GM21390 (cell line): Measurements from ENCODE around the gene SLAMF1.
"Not testable (repeated sequence)": the region's sequence is repeated elsewhere in the genome, so short reads cannot be mapped to it uniquely, and the experiment has no call there.

Experiments used
- ATAC-seq: cut with Tn5 transposase; IDR thresholded peaks from one replicate; pipeline ENCODE4 v1.9.1; 2021; ENCODE audit not compliant: unreplicated experiment

The SLAMF1 gene

DNA sequence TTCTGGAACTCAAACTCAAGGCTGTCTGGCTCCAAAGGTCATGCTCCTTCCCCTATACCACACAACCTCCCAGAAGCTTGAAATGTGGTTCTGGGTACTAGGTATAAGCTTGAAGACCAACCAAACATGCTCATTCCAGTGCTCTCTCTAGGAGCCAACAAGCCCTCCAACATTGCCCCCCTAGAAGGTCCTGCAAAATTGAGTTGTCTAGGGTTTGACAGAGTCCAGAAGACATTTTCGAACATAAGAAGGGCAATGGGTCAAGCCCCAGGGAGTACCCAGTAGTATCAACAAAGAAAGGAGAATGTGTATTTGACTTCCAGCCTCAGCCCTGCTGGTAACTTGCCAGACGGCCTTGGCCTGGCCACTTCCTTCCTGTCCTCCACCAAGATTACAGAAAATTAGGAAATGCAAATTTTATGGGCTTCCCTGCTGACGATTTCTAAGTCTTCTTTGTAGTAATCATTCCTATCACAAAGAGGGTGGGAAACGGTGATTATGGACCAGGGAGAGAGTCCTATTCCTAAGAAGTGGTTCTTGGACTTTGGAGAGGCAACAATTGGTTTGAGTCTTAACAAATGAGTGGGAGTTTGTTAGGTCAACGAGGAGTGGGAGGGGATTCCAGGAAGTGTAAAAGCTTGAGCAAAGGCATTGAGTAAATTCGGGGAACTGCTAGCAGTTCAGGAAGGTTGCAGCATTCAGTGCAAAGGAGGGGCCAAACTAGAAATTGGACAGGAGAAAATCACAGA lies 18.7 kb upstream of the SLAMF1 start:
- no peak for ATAC-seq

DNA sequence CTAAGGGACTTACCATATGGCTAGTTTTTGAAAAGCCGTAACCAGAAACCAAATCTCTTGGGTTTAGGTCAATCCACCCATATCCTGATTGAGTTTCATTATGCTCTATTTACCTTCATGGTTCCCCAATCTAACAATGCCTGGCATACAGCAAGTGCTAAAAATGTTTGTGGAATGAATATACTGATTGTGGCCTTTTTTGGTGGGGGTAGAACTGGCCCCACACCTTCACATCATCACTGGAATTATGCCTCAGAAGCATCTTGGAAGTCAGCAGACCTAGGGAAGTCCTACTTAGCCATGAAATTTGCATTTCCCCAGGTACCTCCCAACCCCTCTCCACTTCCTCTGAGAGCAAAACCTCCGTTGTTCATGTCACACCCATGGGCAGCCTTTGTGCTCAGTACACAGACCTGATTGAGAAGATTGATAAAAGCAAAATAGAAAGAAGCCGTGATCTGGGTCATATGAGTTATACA lies 17.8 kb upstream of the SLAMF1 start:
- peak; percentile 69 for ATAC-seq

DNA sequence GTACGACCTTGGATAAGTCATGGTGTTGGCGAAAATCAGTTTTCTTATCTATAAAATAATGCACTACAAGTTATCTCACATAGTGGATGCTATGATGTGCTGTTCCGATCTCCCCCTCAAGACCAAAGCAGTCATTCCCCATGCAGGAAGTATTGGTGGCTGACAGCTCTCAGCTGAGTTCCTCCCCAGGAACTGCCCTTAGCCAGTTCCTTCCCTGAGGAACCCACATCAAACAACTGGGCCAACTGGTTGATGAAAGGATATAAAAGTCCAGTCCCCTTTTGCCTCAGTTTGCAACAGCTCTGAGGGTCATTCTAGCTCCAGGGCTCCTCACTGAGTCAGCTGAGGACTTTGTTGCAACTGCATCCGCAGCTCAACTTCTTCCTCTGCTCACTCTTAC lies 16.1 kb upstream of the SLAMF1 start:
- no peak for ATAC-seq

DNA sequence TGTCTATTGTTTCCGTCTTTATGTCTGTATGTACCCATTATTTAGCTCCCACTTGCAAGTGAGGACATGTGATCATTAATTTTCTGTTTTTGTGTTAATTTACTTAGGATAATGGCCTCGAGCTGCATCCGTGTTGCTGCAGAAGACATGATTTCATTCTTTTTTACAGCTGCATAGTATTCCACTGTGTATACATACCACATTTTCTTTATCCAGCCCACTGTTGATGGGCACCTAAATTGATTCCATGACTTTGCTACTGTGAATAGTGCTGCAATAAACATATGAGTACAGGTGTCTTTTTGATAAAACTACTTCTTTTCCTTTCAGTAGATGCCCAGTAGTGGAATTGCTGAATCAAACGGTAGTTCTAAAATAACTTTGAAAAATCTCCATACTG lies 12.7 kb upstream of the SLAMF1 start:
- ATAC-seq, result no peak

DNA sequence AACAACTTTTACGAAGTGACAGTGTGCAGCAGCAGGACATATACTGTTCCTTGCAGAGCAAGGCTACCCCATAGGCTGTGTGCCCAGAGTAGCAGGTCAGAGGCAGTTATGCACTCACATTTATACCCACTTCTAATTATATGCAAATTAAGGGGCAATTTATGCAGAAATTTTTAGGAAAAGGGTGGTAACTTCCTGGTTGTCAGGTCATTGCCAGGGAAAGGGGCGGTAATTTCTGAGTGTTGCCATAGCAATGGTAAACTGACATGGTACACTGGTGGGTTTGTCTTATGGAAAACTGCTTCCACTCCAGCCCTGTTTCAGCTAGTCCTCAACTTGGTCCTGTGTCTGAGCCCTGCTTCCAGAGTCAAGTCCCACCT lies 12.0 kb upstream of the SLAMF1 start:
- no peak for ATAC-seq

DNA sequence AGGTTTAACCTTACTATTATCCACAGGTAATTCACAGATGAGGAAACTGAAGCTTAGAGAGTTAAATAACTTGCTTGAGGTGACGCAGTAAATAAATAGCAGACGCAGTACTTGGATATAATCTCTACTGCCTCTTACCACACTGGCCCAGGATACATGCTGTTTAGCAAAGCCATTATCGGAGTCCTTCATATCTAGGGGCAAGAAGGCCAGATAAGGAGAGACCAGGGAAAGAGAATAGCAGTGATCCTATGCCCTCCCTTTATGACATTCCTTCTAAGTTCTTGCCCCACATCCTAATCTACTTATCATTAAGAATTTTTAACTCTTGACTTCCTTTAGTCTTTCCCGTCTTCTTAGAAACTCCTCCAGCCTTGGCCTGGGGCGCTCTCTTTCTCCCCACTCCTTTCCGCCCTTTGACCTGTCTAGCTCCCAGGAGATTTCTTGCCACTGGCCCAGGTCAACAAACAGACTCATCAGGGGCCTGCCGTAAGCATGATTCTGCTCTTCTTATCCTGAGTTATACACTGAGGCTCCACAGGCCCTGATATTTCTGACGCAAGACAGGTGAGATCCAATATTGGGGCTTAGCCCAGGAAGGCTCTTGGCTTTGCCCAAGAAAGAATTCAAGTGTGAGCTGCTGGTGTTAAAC lies 11.4 kb upstream of the SLAMF1 start:
- no peak for ATAC-seq

DNA sequence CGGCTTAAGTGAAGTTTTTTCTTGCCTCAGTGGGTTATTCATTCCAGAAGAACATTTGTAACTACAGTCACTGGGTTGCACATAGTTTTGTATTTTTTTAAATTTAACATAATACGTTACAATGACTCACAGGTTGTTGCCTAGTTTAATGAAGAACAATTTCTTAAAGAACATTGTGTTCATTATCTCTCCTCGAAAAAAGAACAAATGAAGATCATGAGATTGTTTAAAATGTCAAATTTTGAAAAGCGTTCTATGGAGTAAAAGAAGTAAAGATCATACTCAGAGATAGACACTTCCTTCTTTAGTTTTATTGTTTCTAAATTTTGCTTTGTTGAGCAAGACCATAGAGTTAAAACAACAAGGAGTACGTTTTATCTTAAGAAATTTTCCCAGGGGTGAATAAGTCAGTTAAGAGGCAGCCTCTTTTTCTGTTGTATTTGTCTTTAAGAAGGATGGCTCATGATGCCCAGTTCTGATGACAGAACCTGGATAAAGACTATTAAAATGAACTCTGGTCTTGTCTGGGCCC lies 10.5 kb upstream of the SLAMF1 start:
- ATAC-seq, result no peak

DNA sequence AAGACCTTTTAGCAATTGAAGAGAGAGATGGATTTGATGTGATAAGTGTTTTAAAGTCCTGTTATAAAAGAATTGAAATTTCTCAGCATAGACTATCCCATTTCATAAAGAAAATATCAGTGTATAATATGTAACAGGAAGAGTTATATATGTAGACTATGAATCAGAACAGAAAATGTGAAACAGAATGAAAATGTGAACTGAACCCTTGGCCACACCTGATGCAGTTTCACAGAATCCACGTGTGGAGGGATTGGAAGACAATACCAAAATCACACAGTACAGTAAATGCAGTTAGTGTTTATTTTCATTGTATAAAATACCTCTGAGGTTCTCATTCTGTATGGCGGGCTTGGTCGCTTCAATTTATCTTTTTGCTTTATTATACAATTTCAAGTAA lies 9.9 kb upstream of the SLAMF1 start:
- peak; percentile 46 for ATAC-seq

DNA sequence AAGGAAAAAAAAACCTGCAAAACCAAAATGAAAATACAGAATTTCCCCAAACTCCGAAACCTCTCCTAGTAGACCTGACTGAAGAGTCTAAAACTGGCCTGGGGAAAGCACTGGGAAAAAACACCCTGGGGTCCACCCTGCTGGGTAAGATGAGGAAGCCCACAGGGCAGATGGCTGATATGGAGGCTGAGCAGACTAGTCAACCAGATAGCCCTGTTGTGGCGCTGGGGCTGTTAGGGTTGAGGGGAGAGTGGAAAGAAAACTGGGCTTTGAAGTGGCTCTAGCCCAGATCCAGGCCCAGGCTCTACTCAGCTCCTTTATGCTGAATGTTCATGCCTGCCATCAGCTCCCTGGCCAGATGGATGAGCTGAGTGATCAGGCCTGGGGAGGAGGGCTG lies 6.8 kb upstream of the SLAMF1 start:
- no peak for ATAC-seq

DNA sequence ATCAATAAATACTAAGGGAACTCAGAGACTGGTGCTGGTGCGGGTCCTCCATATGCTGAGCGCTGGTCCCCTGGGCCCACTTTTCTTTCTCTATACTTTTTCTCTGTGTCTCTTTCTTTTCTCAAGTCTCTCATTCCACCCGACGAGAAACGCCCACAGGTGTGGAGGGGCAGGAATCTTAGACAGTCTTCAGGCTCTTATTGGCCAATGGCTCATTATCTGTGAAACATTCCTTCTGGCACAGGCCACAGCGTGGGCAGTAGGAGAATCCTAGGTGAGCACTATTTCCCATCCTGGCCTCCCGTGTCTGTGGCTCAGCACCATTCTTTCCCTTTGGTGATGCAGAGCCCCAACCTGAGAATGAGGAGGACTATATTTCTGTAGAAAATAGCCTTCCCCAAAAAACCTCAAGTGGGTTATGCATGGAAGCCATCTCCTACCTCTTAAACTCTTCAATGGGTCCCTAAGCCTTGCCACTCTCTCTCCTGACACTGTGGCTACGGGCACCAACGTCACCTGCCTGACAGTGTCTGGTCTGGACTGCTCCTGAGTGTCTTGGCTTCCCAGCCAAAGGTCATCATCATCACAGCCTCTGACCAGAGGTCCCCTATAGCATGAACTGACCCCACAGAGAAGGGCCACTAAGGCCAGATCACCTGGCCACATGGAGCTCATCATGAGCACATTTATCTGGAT lies 6.2 kb upstream of the SLAMF1 start:
- ATAC-seq, result no peak

DNA sequence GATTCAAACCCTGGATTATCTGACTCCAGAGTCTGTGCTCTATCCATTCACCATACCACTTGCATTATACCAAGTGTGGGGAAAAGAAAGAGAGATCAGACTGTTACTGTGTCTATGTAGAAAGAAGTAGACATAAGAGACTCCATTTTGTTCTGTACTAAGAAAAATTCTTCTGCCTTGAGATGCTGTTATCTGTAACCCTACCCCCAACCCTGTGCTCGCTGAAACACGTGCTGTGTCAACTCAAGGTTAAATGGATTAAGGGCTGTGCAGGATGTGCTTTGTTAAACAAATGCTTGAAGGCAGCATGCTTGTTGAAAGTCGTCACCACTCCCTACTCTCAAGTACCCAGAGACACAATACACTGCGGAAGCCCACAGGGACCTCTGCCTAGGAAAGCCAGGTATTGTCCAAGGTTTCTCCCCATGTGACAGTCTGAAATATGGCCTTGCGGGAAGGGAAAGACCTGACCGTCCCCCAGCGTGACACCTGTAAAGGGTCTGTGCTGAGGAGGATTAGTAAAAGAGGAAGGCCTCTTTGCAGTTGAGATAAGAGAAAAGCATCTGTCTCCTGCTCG lies 5.3 kb upstream of the SLAMF1 start:
- ATAC-seq, result not testable (repeated sequence)

DNA sequence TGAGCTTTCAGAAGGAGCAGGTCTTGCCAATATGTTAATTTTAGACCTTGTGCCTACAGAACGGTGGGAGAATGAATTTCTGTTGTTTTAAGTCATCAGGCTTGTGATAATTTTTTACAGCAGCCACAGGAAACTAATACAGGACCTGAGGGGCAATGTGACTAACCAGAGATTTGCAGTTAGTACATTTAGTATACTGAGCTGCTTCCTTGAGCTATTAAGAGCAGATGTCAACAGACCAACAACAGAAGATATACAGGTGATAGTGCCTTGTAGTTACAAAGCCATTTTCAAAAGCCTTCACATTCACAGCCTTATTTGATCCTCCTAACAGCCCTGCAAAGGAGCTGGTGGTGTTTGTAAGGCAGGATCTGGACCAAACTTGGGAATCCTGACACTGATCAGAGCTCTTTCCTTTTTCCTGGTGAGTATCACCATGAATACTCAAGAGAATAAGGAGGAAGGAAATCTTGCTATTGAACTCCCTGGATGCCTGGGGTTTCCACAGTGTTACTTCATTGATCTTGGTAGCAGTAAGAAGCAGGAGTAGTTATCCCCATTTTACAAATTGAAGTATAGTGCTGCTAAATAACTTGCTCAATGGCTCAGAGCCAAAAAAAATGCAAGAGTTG lies 4.7 kb upstream of the SLAMF1 start:
- ATAC-seq, result no peak

DNA sequence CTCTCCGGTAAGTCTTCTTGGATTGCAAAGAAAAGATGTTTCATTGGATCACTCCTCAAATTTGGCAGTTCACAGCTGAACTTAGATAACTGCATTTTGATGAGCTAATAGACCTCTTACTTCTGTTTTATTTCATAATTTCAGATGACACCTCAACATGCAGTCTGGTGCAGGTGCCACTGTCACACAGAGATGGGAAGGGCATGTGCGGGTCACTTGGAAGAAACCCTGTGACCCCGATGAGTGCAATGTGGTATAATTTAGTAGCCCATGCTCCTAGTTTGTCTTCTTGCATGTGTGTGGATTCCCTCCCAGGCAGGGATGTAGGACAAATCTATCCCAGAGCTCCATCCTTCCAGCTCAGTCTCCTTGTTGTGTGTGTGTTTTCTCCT lies 481 bp upstream of the SLAMF1 start:
- ATAC-seq, result peak; percentile 3

DNA sequence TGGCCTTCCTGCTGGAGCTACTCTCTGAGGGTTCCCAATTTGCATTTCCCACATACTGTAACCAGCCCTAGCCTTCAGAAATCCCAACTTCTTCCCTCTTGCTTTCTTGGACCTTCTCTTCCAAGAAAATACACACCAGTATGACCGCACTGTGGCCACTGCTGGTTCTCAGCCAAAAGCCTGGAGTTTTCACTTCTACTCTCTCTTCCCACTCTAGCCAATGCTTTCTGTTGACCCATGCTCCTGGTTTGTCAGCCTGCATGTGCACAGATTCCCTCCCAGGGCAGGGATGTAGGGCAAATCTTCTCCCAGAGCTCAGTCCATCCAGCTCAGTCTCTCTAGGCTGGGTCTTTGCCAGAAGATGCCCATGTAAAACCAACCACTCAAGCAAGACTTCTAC lies 664 bp downstream of the SLAMF1 start:
- no peak for ATAC-seq

DNA sequence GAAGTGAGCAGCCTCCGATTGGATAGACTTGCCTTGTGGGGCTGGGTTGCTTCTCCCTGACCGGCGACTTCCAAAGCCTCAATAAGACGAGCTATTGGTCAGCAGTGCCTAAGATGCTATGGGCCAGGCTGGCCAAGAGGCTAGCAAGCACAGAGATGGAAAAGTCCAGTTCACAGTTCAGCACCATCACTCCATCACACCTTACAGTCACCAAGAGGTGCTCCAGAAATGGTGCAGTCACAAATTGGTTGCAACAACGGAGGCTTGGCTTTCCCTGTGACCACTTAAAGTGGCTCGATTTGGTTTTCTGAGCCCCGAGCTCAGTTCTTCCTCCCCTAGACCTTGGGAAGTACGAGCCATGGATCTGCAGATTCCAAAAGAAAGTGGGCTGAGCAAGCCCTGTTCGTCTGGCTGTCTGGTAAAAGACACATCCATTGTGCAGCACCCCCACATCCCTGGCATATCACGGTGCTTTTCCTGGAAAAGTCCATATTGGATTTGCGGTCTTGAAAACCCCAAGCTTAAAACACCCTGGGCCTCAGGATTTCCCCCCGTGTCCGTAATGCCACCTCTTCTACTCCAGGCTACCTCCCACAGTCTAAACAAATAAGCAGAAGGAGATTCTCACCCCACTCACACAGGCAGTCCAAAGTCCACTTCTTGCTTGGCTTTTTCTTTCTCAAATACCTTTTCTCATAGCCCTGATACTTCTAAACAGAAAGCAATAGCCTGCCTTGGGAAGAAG lies 1.3 kb downstream of the SLAMF1 start:
- no peak for ATAC-seq

DNA sequence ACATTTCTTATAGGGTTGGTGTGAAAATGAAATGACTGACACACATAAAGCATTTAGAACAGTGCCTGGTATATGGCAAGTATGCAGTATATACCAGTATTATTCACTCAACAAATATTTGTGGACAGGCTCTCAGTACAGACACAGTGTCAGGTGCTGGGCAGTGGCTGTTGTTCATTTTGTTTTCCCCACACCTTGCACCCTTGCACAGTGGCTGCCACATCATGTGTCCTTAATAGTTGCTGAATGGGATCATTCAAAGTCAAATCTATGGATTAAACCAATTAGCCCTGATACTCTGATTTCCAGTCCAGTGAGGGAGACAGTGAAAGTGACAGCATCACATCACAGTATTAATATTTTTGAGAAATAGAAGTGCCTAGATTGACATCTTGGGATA lies 2.4 kb downstream of the SLAMF1 start:
- ATAC-seq, result no peak

DNA sequence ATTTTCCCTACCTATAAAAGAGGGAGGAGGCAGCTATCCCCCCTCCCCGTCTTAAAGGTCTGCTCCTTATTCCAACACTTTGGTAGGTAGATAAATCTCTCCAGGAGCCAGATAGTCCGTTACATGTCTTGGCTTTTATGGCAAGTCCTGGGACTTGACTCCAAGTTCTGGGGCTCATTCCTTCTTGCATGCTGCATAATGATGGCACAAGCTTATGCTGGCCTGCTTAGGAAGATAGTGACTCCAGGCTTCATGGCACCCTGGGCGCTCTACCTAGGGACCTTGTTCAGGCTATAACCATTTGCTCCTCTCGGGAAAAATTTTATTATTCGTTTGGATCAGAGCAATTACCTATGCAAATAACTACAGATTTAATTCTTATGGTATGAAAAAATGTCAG lies 3.7 kb downstream of the SLAMF1 start:
- no peak for ATAC-seq

DNA sequence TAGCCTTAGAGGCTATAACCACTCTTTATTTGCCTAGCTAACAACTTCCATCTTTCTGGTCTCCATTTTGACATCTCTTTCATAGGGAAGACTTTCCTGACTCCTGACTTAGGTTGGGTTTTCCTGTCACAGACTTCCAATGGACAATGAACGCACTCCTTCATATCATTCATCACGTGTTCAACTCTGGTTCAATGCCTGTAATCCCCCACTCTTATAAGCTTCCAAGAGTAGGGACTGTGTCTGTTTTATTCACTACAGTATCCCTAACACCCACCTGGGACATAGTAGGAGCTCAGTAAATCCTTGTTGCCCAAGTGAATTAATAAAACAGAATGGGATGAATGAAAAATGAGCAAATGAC lies 4.6 kb downstream of the SLAMF1 start:
- no peak for ATAC-seq

DNA sequence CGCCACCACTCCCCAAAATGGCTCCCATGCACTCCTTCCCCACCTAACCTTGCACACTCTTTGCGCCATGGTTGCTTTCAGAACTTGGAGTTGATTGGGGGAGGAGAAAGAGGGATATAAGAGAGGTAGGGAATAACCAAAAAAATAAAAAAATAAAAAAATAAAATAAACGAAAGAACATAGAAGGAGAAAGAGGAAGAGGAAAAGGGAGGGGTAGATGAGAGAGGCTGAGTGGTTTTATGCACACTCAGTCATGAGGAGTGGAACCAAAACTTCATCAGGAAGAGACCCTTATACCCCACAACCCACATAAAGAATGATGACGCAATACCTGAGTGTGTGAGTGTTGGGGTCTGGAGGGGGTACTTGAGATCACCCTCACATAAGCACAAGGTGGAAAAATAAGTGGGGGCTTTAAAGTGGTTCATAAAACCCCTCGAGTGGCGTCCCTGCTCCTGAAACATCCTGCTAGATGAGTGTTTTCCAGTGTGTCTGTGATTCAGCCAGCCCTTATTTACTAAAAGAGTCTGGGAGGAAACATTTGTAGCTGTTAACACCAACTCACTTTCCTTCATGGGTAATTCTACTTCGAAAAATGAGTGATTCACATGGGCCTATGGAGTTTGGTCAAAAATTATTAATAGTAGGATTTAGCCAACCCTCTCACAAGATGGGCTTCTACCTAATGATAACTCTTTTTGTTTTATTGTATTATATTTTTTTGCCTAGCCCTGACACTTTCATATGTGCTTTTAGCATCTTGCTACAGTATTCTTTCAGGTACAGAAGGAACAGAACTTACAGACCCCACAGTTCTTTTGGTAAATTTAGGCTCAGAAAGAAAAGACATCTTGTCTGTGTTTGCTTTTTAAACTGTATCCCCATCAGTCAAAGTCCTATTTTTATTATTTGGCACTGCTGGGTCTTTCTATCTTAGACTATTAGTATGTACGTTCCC lies 5.2 kb downstream of the SLAMF1 start:
- ATAC-seq, result peak; percentile 30
